ENCODE measurements around the gene LETM1. TPM values are rescaled to one million over a fixed set of nuclear protein-coding genes. Genes with fewer than 3 reads are reported as not detected.

Gene LETM1
- polyA plus RNA-seq, 5 donors = 13.9 to 27.4 (median 21.6) TPM

- DNase-seq = no peak
These were observed 60.4 kb downstream of the LETM1 start for GRCh38 chr4:1795299-1796195.

DNA sequence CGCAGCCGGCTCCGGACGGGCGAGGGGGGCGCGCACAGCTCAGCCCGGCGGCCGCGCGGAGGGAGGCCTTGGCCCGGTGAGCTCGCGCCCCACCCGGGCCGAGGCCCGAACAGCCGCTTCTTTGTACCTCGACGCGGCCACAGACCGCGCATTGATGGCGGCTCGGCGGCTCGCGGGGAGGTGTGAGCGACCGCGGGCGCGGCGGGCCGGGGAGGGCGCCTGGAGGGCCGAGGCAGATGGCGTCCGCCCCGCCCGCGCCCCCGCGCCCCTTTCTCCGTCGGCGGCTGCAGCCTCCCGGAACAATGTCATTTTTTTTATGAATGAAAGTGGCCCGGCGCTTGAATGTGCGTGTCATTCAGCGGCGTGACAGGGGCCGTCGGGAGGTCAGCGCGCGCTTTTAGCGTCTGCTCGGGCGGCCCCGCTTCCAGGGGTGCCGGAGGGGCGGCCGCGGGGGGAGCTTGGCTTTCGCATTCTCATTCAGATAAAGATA, 61.1 kb downstream of the LETM1 start:
- no peak for DNase-seq

GRCh38 chr4:1793940-1794808, 61.8 kb downstream of the LETM1 start:
- no peak for DNase-seq

DNA sequence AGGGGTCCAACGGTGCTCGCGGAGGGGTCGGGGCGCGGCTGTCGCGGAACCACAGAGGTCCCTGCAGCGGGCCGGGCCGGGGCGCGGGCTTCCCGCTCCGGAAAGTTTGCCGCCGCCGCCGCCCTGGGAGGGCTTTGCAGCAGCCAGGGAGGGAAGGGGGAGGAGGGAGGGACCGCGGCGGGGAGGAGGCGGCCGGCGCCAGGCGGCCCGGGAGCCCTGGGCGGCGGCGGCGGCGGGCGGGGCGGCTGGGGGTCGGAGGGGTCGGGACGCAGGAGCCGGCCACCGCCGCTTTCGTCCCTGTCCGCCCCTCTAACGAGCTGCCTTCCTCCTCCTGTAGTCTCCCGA, 62.5 kb downstream of the LETM1 start:
- no peak for DNase-seq

GRCh38 chr4:1792832-1793495, 63.0 kb downstream of the LETM1 start, which contains the start of gene FGFR3:
Gene FGFR3, plus strand, starts transcription at chr4:1793293. Its CDS starts 642 bp downstream, at chr4:1793935.
- DNase-seq = no peak

DNA sequence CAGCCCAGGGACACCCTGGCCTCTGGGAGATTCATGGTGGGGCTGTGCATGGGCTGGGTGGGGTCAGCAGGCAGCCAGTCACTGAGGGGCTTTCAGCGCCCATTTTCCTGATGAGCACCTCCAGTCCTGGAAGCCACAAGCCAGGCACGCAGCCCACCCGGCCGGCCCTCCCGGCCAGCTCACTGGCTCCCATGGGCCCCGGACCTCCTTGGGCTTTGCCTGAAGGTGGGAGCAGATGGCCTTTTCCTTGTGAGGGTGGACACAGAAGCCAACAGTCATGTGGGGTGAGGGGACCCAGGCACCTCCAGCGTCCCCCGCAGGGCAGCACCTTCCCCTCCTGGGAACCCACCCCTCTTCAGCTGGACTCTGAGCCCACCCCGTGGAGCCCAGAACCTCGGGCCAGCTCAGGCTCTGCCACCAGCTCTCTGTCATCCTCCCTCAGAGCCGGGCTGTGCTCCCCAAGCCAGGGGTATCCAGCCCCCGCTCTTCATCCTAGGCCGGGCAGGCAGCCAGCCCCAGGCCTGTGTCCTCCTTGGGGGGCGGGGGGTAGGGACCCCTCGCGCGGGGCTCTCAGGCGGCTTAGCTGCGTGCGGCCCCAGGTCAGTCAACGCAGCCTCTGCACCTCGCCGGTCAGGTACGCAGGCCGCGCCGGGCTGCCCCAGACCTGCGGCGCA, 63.7 kb downstream of the LETM1 start:
- no peak for DNase-seq

GRCh38 chr4:1790005-1790404, 66.0 kb downstream of the LETM1 start:
- DNase-seq = no peak

DNA sequence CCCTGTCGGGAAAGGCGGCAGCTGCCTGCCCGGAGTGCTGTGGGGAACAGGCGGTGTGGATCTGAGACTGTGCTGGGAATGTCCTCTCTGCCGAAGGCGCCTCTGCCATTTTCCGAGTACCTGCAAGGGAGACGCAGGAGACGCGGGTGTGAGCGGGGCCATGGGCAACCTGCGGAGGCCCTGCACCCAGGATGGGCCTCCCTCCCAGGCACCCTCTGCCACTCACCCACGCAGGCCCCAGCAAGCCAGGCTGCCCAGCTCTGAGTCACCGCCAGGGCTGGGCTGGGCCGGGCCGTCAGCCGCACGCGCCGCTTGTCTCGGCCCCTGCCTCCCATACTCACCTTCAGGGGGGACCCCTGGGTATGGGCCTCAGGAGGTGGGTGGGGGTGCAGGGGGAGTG, 66.4 kb downstream of the LETM1 start:
- DNase-seq = no peak

DNA sequence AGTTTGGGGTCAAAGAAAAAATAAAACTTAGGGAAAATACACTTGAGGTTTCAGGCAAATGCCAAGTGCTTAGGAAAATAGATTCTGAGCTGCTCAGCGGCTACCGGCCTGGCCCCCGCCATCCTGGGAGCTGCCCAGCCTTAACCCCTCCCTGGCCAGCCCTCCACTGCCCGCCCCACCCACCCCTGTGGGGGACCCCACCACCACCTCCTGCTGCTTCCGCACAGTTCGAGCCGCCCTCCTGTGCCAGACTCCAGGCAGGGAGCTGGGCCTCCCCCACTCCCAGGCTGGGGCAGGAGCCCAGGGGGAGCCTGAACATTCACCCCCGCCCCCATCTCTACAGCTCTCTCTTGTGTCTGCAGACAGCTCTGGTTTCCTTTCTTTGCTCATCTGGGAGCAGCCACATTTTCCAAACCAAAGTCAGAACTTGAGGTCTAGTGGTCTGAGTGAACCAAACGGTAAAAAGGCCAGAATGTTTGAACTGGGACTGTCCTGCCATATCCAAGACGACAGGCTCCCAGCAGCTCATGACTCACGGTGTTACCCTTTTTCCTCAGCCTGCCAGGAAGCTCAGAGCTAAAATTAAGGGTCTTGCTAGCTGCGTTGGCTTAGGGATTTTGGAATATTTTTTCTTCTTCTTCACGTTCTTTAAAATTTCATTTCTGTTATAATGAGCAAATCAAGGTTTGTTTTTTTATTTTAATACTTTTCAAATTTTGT, 67.5 kb downstream of the LETM1 start:
- DNase-seq = no peak

GRCh38 chr4:1787411-1788077, 68.4 kb downstream of the LETM1 start:
- DNase-seq = no peak

GRCh38 chr4:1786544-1787362, 69.2 kb downstream of the LETM1 start:
- DNase-seq = no peak

- no peak for DNase-seq
These were observed 70.4 kb downstream of the LETM1 start for GRCh38 chr4:1785592-1785991.

DNA sequence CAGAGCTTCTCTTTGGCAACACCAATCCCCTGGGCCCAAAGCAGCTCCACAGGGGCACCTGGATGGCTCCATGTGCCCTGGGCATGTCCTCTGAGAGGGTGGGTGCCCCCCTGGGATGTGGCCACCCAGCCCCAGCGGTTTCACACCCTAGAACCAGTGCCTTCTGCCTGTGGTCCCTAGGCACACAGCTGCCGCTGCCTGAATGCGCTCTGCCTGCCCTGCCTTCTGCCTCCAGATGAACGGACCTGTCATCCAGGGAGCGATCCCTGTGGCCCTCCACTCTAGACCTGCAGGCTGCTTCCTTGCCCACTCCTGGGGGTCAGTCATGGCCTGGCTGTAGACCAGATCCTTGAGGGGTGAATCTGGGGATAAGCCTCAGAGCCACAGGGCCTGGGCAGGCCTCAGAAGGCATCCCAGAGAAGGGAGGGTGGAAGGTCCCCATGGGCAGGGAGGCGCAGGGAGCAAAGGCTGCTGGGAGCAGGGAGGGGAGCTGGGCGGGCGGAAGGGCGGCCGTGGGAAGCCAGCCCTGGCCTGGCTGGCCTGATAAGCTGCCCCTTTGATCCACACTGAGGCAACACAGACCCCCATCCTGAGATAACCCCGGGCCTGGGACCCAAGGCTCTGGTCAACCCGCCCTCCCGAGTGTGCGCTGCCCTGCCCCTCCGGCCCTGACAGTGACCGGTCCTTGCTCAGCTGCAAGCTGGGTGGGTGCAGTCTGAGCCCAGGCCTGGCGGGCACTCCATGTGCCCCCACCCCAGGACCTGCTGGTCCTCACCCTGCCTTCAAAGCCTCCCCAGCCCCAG, 71.0 kb downstream of the LETM1 start:
- no peak for DNase-seq

- no peak for DNase-seq
These were observed 71.6 kb downstream of the LETM1 start for GRCh38 chr4:1784395-1784788.

DNA sequence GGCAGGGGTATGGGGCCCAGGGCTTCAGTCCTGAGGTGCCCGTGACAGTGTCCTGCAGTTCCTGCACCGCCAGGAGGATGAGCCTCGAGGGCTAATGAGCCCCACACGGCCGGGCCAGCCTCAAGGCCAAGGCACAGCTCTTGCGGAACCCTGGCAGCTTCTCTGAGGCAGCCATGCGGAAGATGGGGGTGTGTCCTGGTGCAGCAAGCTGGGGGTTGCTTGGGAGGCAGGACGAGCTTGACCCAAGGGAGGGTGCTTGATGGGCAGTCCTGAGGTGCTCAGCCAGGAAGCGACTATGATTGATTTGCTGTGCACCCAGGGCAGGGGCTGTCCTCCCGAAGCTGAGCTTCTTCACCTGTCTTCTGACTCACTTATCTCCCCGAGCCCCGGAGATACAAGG, 72.0 kb downstream of the LETM1 start:
- no peak for DNase-seq

GRCh38 chr4:1783015-1783414, 72.9 kb downstream of the LETM1 start:
- no peak for DNase-seq

- DNase-seq = no peak
These were observed 75.5 kb downstream of the LETM1 start for GRCh38 chr4:1780435-1780834.

GRCh38 chr4:1779588-1780382, 76.2 kb downstream of the LETM1 start:
- DNase-seq = no peak

All from right lung (tissue), 5 donors.